ENCODE results near the gene CDK16. TPM values are rescaled to one million over a fixed set of nuclear protein-coding genes. Genes with fewer than 3 reads are reported as not detected.
A peak's percentile ranks its signal among the peaks of the same experiment; 100 is the strongest.

Gene CDK16
- total RNA-seq, 2 donors from 2014 or later: 167 to 245 TPM

GRCh38 chrX:47202877-47203276 is 15.6 kb upstream of the CDK16 start:
- DNase-seq: no peak
- peaks cover 86% of the 10 kb centered on the region for H3K36me3 ChIP-seq (ENCODE audit: control insufficient read depth, insufficient read depth, low read length)
- H3K27me3 ChIP-seq (ENCODE audit: control insufficient read depth, insufficient read depth, low read length, poor library complexity, severe bottlenecking): no peaks in the 10 kb centered on the region
- no peak overlapping the region for H3K4me3 ChIP-seq (ENCODE audit: low read length)
- Mint-ChIP-seq H3K27ac (no peak overlapping the region), H3K27me3 (ENCODE audit: insufficient read depth) (no peaks in the 10 kb centered on the region), H3K4me1 (peaks cover 19% of the 10 kb centered on the region), H3K4me3 (no peak overlapping the region), H3K9me3 (no peaks in the 10 kb centered on the region), H3K36me3 (ENCODE audit: low read depth) (peaks cover 99% of the 10 kb centered on the region)
- H3K4me1 ChIP-seq (ENCODE audit: control insufficient read depth, insufficient read depth, low read length): peaks cover 8% of the 10 kb centered on the region
- WGBS, 2 experiments (ENCODE audit: insufficient coverage in 1 of 2, insufficient read length in 1 of 2): 94% methylated on average over 4 of the region's 4 CpGs; no CpG with 5 or more reads in 1 of the 2 experiments
- H3K9ac ChIP-seq (ENCODE audit: extremely low read depth, low read length, poor library complexity, severe bottlenecking): no peak overlapping the region
- no peak for TF ChIP-seq CTCF (conservative IDR thresholded peaks at IDR 0.05)
- no peaks in the 10 kb centered on the region for H3K9me3 ChIP-seq (ENCODE audit: control insufficient read depth, low read length)
- H3K27ac ChIP-seq (ENCODE audit: low read depth, low read length): no peak overlapping the region

- H3K9ac ChIP-seq (ENCODE audit: extremely low read depth, low read length, poor library complexity, severe bottlenecking): no peak overlapping the region
- no peak overlapping the region for H3K4me3 ChIP-seq (ENCODE audit: low read length)
- Mint-ChIP-seq H3K4me1 (peaks cover 9% of the 10 kb centered on the region), H3K27me3 (ENCODE audit: insufficient read depth) (no peaks in the 10 kb centered on the region), H3K27ac (peak overlapping the region; percentile 83), H3K36me3 (ENCODE audit: low read depth) (peaks cover 98% of the 10 kb centered on the region), H3K4me3 (no peak overlapping the region), H3K9me3 (no peaks in the 10 kb centered on the region)
- no peaks in the 10 kb centered on the region for H3K27me3 ChIP-seq (ENCODE audit: control insufficient read depth, insufficient read depth, low read length, poor library complexity, severe bottlenecking)
- no peak overlapping the region for H3K27ac ChIP-seq (ENCODE audit: low read depth, low read length)
- H3K36me3 ChIP-seq (ENCODE audit: control insufficient read depth, insufficient read depth, low read length): peaks cover 88% of the 10 kb centered on the region
- no peaks in the 10 kb centered on the region for H3K4me1 ChIP-seq (ENCODE audit: control insufficient read depth, insufficient read depth, low read length)
- peak; percentile 46 for TF ChIP-seq CTCF (conservative IDR thresholded peaks at IDR 0.05)
- WGBS, 2 experiments (ENCODE audit: insufficient coverage in 1 of 2, insufficient read length in 1 of 2): 82 to 83% methylated on average over 2 to 5 of the region's 5 CpGs
- no peak for DNase-seq
- no peaks in the 10 kb centered on the region for H3K9me3 ChIP-seq (ENCODE audit: control insufficient read depth, low read length)
Measured at GRCh38 chrX:47204970-47205369, 13.5 kb upstream of the CDK16 start.

- 96% methylated on average over 3 of the region's 3 CpGs; no CpG with 5 or more reads in 1 of the 2 experiments for WGBS, 2 experiments (ENCODE audit: insufficient coverage in 1 of 2, insufficient read length in 1 of 2)
- Histone ChIP-seq H3K9me3 (ENCODE audit: control insufficient read depth, low read length) (no peaks in the 10 kb centered on the region), H3K27ac (ENCODE audit: low read depth, low read length) (no peak overlapping the region), H3K4me3 (ENCODE audit: low read length) (no peak overlapping the region), H3K36me3 (ENCODE audit: control insufficient read depth, insufficient read depth, low read length) (peaks cover 87% of the 10 kb centered on the region), H3K9ac (ENCODE audit: extremely low read depth, low read length, poor library complexity, severe bottlenecking) (no peak overlapping the region), H3K27me3 (ENCODE audit: control insufficient read depth, insufficient read depth, low read length, poor library complexity, severe bottlenecking) (no peaks in the 10 kb centered on the region), H3K4me1 (ENCODE audit: control insufficient read depth, insufficient read depth, low read length) (no peaks in the 10 kb centered on the region)
- no peak for DNase-seq
- Mint-ChIP-seq H3K27ac (peak overlapping the region; percentile 26), H3K9me3 (no peaks in the 10 kb centered on the region), H3K27me3 (ENCODE audit: insufficient read depth) (no peaks in the 10 kb centered on the region), H3K4me1 (peaks cover 6% of the 10 kb centered on the region), H3K4me3 (no peak overlapping the region), H3K36me3 (ENCODE audit: low read depth) (peaks cover 98% of the 10 kb centered on the region)
- TF ChIP-seq CTCF (conservative IDR thresholded peaks at IDR 0.05): no peak
Measured at GRCh38 chrX:47206316-47206715, 12.2 kb upstream of the CDK16 start.
